HepG2 (cell line): ENCODE data around the gene ARL3. TPM values are rescaled to one million over a fixed set of nuclear protein-coding genes. Genes with fewer than 3 reads are reported as not detected.

ENCODE experiments used
- MED13 ChIP-seq: sonication (generic); formaldehyde crosslinking; IDR thresholded peaks from 2 replicates; pipeline ENCODE4 v1.5.0; 2020; ENCODE audit warnings: missing genetic modification reagents
- ONECUT2 ChIP-seq: sonication (generic); formaldehyde crosslinking; IDR thresholded peaks from 2 replicates; pipeline ENCODE4 v1.4.0; 2020; ENCODE audit warnings: missing genetic modification reagents
- SIN3A ChIP-seq: IDR thresholded peaks from 2 replicates; pipeline ENCODE4 v1.6.1; 2011; ENCODE audit warnings: low read depth, mild to moderate bottlenecking, control low read depth, low read length, borderline replicate concordance
- TCF7L2 ChIP-seq: IDR thresholded peaks from 2 replicates; pipeline ENCODE4 v1.6.1; 2011; ENCODE audit warnings: mild to moderate bottlenecking, low read depth, low read length, moderate library complexity
- ZNF17 ChIP-seq: sonication (generic); formaldehyde crosslinking; IDR thresholded peaks from 2 replicates; pipeline ENCODE4 v1.5.0; 2020; ENCODE audit warnings: mild to moderate bottlenecking, missing genetic modification reagents
- ZNF556 ChIP-seq: sonication (generic); formaldehyde crosslinking; IDR thresholded peaks from 2 replicates; pipeline ENCODE4 v1.4.0; 2020; ENCODE audit warnings: mild to moderate bottlenecking, missing genetic modification reagents, borderline replicate concordance
- polyA plus RNA-seq, 8 experiments: library from polyadenylated mRNA; depleted of rRNA in 3 of 8; stranded (reverse) in 7 of 8; unstranded in 1 of 8; fragments of >200 nt; fragmentation: Illumina TruSeq in 4 of 8; extraction: Trizol in 4 of 8; gene quantifications; 2 replicates each; pipeline versions ENCODE4 v1.2.1 to v1.2.3, GENCODE V29; 2011 to 2016; ENCODE audit warnings: low read depth in 4 of 8, missing spikeins in 1 of 8, mixed read lengths in 1 of 8; ENCODE audit not compliant: insufficient read depth in 1 of 8
- total RNA-seq, 5 experiments: library from RNA; depleted of rRNA; stranded (reverse); fragments of >200 nt; fragmentation: Illumina TruSeq; extraction: Trizol; gene quantifications; 2 replicates each; pipeline ENCODE4 v1.2.3, GENCODE V29; 2016; ENCODE audit warnings: low read depth in 1 of 5
- TF ChIP-seq, protein P1 (sequence below): sonication (generic); formaldehyde crosslinking; IDR thresholded peaks from 2 replicates; pipeline ENCODE4 v1.4.0; 2020; ENCODE audit warnings: mild to moderate bottlenecking, missing genetic modification reagents
- TF ChIP-seq, protein P2 (sequence below): sonication (generic); formaldehyde crosslinking; IDR thresholded peaks from 2 replicates; pipeline ENCODE4 v1.4.0; 2020; ENCODE audit warnings: low read depth, mild to moderate bottlenecking, missing genetic modification reagents
- TF ChIP-seq, protein P3 (sequence below): IDR thresholded peaks from 2 replicates; pipeline ENCODE4 v1.6.1; 2012; ENCODE audit warnings: low read depth, low read length, improper control_type of control experiment
- TF ChIP-seq, protein P4 (sequence below): sonication (generic); formaldehyde crosslinking; IDR thresholded peaks from 2 replicates; pipeline ENCODE4 v1.4.0; 2020; ENCODE audit warnings: missing genetic modification reagents, borderline replicate concordance

ARL3 gene
- total and polyA plus RNA-seq, 2 of the 13 experiments (the other 11 are each of a cell fraction or from before 2014, with no cell fraction given): 5.2 to 6.6 TPM

DNA sequence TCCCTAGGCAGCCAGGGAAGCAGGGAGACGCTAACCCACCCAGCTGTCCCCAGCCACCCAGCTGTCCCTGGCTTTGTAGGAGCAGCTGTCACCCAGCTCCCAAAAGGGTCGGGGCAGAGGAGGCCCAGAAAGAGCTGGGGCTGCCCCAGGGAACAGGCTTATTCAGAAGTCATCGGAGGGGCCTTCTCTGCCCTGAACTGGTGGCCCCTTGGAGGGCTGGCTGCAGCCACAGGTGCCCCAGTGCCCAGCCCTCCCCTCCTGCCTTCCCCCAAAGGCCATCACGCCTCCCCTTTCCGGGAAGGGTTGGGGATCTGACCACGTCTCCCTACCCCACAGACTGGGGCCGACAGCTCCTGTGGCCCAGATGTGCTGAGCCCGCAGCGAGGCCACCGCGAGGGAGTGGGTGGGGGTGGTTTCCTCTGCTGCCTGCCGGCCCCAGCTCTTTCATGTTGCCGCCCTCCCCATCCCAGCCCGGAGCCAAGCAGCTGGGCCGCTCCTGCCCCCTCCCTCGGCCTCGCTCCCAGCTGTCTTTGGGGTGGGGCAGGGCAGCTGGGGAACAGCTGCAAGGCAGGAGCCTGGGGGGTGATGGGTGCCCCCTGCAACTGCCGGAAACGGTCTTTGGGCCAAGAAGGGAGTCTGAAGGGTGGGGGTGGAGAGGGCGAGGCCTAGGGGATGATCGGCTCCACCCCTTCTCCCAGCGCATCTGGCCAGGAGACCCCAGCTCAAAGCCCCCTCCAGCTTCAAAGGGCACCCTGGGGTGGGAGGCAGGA, 53.1 kb downstream of the ARL3 start (continued):
- TF ChIP-seq, protein P1, sequence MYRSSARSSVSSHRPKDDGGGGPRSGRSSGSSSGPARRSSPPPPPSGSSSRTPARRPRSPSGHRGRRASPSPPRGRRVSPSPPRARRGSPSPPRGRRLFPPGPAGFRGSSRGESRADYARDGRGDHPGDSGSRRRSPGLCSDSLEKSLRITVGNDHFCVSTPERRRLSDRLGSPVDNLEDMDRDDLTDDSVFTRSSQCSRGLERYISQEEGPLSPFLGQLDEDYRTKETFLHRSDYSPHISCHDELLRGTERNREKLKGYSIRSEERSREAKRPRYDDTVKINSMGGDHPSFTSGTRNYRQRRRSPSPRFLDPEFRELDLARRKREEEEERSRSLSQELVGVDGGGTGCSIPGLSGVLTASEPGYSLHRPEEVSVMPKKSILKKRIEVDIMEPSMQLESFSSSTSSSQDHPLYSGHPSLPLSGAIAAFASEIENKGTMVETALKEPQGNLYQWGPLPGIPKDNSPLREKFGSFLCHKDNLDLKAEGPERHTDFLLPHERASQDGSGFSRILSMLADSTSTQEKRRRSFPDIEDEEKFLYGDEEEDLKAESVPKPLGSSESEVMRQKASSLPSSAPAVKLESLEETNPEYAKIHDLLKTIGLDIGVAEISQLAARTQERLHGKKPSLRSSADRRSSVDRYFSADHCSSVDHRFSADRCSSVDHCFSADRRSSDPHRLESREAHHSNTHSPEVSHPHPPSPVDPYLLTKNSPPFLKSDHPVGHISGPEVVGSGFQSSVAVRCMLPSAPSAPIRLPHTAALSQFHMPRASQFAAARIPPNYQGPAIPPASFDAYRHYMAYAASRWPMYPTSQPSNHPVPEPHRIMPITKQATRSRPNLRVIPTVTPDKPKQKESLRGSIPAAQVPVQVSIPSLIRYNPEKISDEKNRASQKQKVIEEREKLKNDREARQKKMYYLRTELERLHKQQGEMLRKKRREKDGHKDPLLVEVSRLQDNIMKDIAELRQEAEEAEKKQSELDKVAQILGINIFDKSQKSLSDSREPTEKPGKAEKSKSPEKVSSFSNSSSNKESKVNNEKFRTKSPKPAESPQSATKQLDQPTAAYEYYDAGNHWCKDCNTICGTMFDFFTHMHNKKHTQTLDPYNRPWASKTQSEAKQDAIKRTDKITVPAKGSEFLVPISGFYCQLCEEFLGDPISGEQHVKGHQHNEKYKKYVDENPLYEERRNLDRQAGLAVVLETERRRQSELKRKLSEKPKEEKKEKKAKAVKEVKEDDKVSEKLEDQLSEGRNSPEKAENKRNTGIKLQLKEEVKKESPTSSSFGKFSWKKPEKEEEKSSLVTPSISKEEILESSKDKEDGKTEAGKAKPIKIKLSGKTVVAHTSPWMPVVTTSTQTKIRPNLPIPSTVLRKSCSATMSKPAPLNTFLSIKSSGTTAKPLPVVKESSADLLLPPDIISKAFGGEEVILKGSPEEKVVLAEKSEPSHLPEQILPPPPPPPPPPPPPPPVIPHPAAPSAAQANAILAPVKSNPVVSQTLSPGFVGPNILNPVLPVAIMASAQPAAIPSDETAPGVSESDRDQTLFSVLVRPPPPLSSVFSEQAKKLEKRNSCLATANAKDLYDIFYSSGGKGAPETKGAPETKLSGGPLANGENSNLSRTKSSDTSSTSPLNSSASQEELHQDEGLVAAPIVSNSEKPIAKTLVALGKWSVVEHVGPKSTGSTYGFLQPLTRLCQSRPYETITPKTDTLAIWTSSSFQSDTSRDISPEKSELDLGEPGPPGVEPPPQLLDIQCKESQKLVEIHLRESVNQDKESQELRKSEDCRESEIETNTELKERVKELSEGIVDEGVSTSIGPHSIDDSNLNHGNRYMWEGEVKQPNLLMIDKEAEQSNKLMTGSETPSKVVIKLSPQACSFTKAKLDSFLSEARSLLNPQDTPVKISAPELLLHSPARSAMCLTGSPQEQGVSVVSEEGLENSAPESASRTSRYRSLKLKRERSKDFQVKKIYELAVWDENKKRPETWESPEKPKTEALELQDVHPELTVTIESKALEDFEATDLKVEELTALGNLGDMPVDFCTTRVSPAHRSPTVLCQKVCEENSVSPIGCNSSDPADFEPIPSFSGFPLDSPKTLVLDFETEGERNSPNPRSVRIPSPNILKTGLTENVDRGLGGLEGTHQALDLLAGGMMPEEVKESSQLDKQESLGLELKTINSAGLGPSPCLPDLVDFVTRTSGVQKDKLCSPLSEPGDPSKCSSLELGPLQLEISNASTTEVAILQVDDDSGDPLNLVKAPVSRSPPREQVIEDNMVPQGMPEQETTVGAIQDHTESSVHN (CRISPR knock-in tag): no peak
- TF ChIP-seq ONECUT2 (CRISPR knock-in tag): no peak
- TF ChIP-seq, protein P2, sequence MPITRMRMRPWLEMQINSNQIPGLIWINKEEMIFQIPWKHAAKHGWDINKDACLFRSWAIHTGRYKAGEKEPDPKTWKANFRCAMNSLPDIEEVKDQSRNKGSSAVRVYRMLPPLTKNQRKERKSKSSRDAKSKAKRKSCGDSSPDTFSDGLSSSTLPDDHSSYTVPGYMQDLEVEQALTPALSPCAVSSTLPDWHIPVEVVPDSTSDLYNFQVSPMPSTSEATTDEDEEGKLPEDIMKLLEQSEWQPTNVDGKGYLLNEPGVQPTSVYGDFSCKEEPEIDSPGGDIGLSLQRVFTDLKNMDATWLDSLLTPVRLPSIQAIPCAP (CRISPR knock-in tag): no peak
- TF ChIP-seq SIN3A: no peak
- TF ChIP-seq, protein P3, sequence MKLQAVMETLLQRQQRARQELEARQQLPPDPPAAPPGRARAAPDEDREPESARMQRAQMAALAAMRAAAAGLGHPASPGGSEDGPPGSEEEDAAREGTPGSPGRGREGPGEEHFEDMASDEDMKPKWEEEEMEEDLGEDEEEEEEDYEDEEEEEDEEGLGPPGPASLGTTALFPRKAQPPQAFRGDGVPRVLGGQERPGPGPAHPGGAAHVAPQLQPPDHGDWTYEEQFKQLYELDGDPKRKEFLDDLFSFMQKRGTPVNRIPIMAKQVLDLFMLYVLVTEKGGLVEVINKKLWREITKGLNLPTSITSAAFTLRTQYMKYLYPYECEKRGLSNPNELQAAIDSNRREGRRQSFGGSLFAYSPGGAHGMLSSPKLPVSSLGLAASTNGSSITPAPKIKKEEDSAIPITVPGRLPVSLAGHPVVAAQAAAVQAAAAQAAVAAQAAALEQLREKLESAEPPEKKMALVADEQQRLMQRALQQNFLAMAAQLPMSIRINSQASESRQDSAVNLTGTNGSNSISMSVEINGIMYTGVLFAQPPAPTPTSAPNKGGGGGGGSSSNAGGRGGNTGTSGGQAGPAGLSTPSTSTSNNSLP: no peak
- TF ChIP-seq, protein P4, sequence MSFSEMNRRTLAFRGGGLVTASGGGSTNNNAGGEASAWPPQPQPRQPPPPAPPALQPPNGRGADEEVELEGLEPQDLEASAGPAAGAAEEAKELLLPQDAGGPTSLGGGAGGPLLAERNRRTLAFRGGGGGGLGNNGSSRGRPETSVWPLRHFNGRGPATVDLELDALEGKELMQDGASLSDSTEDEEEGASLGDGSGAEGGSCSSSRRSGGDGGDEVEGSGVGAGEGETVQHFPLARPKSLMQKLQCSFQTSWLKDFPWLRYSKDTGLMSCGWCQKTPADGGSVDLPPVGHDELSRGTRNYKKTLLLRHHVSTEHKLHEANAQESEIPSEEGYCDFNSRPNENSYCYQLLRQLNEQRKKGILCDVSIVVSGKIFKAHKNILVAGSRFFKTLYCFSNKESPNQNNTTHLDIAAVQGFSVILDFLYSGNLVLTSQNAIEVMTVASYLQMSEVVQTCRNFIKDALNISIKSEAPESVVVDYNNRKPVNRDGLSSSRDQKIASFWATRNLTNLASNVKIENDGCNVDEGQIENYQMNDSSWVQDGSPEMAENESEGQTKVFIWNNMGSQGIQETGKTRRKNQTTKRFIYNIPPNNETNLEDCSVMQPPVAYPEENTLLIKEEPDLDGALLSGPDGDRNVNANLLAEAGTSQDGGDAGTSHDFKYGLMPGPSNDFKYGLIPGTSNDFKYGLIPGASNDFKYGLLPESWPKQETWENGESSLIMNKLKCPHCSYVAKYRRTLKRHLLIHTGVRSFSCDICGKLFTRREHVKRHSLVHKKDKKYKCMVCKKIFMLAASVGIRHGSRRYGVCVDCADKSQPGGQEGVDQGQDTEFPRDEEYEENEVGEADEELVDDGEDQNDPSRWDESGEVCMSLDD (CRISPR knock-in tag): peak; percentile 52; the same call in 1 of the 2 replicates
- no peak for TF ChIP-seq ZNF17
- peak; percentile 84 for TF ChIP-seq TCF7L2
- no peak for TF ChIP-seq MED13 (CRISPR knock-in tag)
- peak; percentile 83; the same call in 1 of the 2 replicates for TF ChIP-seq ZNF556 (CRISPR knock-in tag)
